Adrenal gland (tissue), 12 donors: Measurements from ENCODE around the gene RAP1A. TPM values are rescaled to one million over a fixed set of nuclear protein-coding genes. Genes with fewer than 3 reads are reported as not detected.

Experiments used
- DNase-seq, 7 donors: peaks; one replicate each; pipeline ENCODE4 v3.0.0-alpha.2; 2019 to 2020
- H3K27ac ChIP-seq, 5 donors: fragments of 200-600 bp; sonication (generic) in 4 of 5; 1 replicate in 3 of 5; 2 replicates in 2 of 5; pipeline versions ENCODE4 v1.5.1 to v1.8.0; 2016 to 2020; ENCODE audit warnings: mild to moderate bottlenecking in 1 of 5
- H3K27me3 ChIP-seq: fragments of 200-600 bp; 2 replicates; pipeline ENCODE4 v1.8.0; 2021
- H3K36me3 ChIP-seq, 2 donors: fragments of 200-600 bp; replicated peaks in 1 of 2; 1 replicate in 1 of 2; 2 replicates in 1 of 2; pipeline versions ENCODE4 v1.5.1 to v1.8.0; 2018 to 2022
- H3K4me1 ChIP-seq, 2 donors: fragments of 200-600 bp; replicated peaks in 1 of 2; 1 replicate in 1 of 2; 2 replicates in 1 of 2; pipeline versions ENCODE4 v1.5.1 to v1.8.0; 2018 to 2021
- H3K4me3 ChIP-seq, 4 donors: fragments of 200-600 bp; sonication (generic) in 3 of 4; one replicate each; pipeline ENCODE4 v1.5.1; 2016 to 2018
- H3K9me3 ChIP-seq, 3 donors: fragments of 200-600 bp; sonication (generic) in 1 of 3; replicated peaks in 1 of 3; 1 replicate in 2 of 3; 2 replicates in 1 of 3; pipeline versions ENCODE4 v1.5.1 to v1.8.0; 2016 to 2021
- CTCF ChIP-seq, 6 experiments: fragments of 450-650 bp in 4 of 6; fragments of 200-600 bp in 2 of 6; sonication (generic) in 1 of 6; IDR thresholded peaks; 1 replicate in 5 of 6; 2 replicates in 1 of 6; pipeline versions ENCODE4 v1.5.1 to v1.8.0; 2016 to 2021; ENCODE audit warnings: antibody characterized with exemption in 6 of 6, mild to moderate bottlenecking in 2 of 6, moderate library complexity in 1 of 6
- POLR2A ChIP-seq, 2 donors: fragments of 450-650 bp; IDR thresholded peaks; one replicate each; pipeline ENCODE4 v1.6.1; 2017; ENCODE audit warnings: antibody characterized with exemption in 2 of 2, mild to moderate bottlenecking in 2 of 2, moderate library complexity in 1 of 2
- WGBS, 4 donors: extraction: QIAGEN DNeasy Blood & Tissue Kit in 2 of 4; methylation state at CpG; one replicate each; pipeline versions ENCODE4 v1.1.5 to v1.1.7; 2013 to 2017; 5-methylcytosine and 5-hydroxymethylcytosine counted together
- intact Hi-C, 2 donors: fragments of 100-400 bp; cut with DNase I; formaldehyde crosslinking; loops; one replicate each; pipeline versions ENCODE4 v1.14.1 to v1.15.0; 2022 to 2023
- polyA plus RNA-seq, 3 donors: library from polyadenylated mRNA; stranded (reverse); fragments of 200-250 nt in 2 of 3; fragments of 350-450 nt in 1 of 3; fragmentation: Illumina TruSeq in 1 of 3; extraction: RNeasy Lipid Tissue Mini Kit (QIAGEN cat#74804) in 1 of 3; gene quantifications; one replicate each; pipeline ENCODE4 v1.2.3, GENCODE V29; 2013 to 2014
- total RNA-seq, 9 donors: library from RNA; depleted of rRNA in 4 of 9; stranded (reverse); fragments of >200 nt in 4 of 9; fragments of 120-200 nt in 1 of 9; fragmentation: NEBNext Ultra II Directional in 1 of 9; extraction: Animal tissue kit (Norgen Biotek cat#: 25700) in 1 of 9; gene quantifications; one replicate each; pipeline versions ENCODE4 v1.1.0 to v1.2.4, GENCODE V29; 2013 to 2023
- donor health status: healthy with polysubstance abuse.
- donor health status: Bipolar disorder and iron deficiency.
- donor health status: DM: yes; HTN: yes; CAD: no.
- donor health status: DM: no; HTN: no; CAD: no.
- donor health status: DM: no; HTN: no; CAD: no.
- donor health status: DM: yes; HTN: yes; CAD: no.

RAP1A gene
- total and polyA plus RNA-seq, 12 donors, result 23.1 to 157 (median 60.2) TPM

GRCh38 chr1:111586112-111586511 is 33.5 kb upstream of the RAP1A start:
- H3K4me1 ChIP-seq, result peaks cover 0 to 3% of the 10 kb centered on the region in 2 donors
- DNase-seq, result no peak
- H3K27ac ChIP-seq, result no peak overlapping the region
- intact Hi-C loops, result no loop called here
- no peak for TF ChIP-seq CTCF (IDR thresholded peaks at IDR 0.05)
- no peak for TF ChIP-seq POLR2A (IDR thresholded peaks at IDR 0.05)
- H3K27me3 ChIP-seq, result no peaks in the 10 kb centered on the region
- H3K4me3 ChIP-seq, result no peak overlapping the region
- H3K9me3 ChIP-seq, result no peaks in the 10 kb centered on the region
- no peaks in the 10 kb centered on the region for H3K36me3 ChIP-seq
- 73 to 88% (median 80%) methylated on average over 2 of the region's 2 CpGs for WGBS, 4 donors

- intact Hi-C loops, result no loop called here
- no peak for DNase-seq
- Histone ChIP-seq H3K9me3 (no peaks in the 10 kb centered on the region), H3K27ac (no peak overlapping the region), H3K27me3 (no peaks in the 10 kb centered on the region), H3K4me3 (no peak overlapping the region), H3K4me1 (peaks cover 3 to 8% of the 10 kb centered on the region in 2 donors), H3K36me3 (no peaks in the 10 kb centered on the region)
- TF ChIP-seq POLR2A (IDR thresholded peaks at IDR 0.05) (no peak), CTCF (IDR thresholded peaks at IDR 0.05) (no peak)
- WGBS, 4 donors, result 58 to 79% (median 78%) methylated on average over 4 of the region's 4 CpGs
Measured at GRCh38 chr1:111587509-111588174, 31.9 kb upstream of the RAP1A start.

- 67 to 76% (median 69%) methylated on average over 6 of the region's 6 CpGs for WGBS, 4 donors
- TF ChIP-seq POLR2A (IDR thresholded peaks at IDR 0.05) (no peak), CTCF (IDR thresholded peaks at IDR 0.05) (no peak)
- intact Hi-C loops, result no loop called here
- Histone ChIP-seq H3K36me3 (no peaks in the 10 kb centered on the region), H3K9me3 (no peaks in the 10 kb centered on the region), H3K4me3 (no peak overlapping the region), H3K27ac (peak overlapping the region in 4 of 5 donors; percentile 10 to 84 (median 20)), H3K4me1 (peaks cover 10 to 21% of the 10 kb centered on the region in 2 donors), H3K27me3 (no peaks in the 10 kb centered on the region)
- no peak for DNase-seq
Measured at GRCh38 chr1:111591937-111592336, 27.7 kb upstream of the RAP1A start.

- intact Hi-C loops, result no loop called here
- Histone ChIP-seq H3K36me3 (no peaks in the 10 kb centered on the region), H3K4me1 (peaks cover 10 to 21% of the 10 kb centered on the region in 2 donors), H3K27me3 (no peaks in the 10 kb centered on the region), H3K9me3 (no peaks in the 10 kb centered on the region), H3K4me3 (no peak overlapping the region), H3K27ac (peak overlapping the region in 4 of 5 donors; percentile 10 to 84 (median 20))
- TF ChIP-seq CTCF (IDR thresholded peaks at IDR 0.05), result no peak
- peak; percentile 38 to 75 (median 65) for DNase-seq
- 24 to 27% (median 26%) methylated on average over 10 to 11 of the region's 11 CpGs for WGBS, 4 donors
Measured at GRCh38 chr1:111592389-111593361, 26.9 kb upstream of the RAP1A start.
